Vagina (tissue), 2 donors: Measurements from ENCODE around the gene TADA2A. TPM values are rescaled to one million over a fixed set of nuclear protein-coding genes. Genes with fewer than 3 reads are reported as not detected.

Source experiments
- DNase-seq, 2 donors: peaks; one replicate each; pipeline ENCODE4 v3.0.0-alpha.2; 2017; ENCODE audit errors: extremely low spot score in 2 of 2
- H3K27ac ChIP-seq: fragments of 200-600 bp; sonication (generic); one replicate; pipeline ENCODE4 v1.5.1; 2019
- H3K27me3 ChIP-seq: fragments of 200-600 bp; sonication (generic); one replicate; pipeline ENCODE4 v1.5.1; 2019
- H3K36me3 ChIP-seq, 2 donors: fragments of 200-600 bp; sonication (generic); one replicate each; pipeline ENCODE4 v1.5.1; 2017 to 2019
- H3K4me1 ChIP-seq: fragments of 200-600 bp; sonication (generic); one replicate; pipeline ENCODE4 v1.5.1; 2019
- H3K4me3 ChIP-seq, 2 donors: fragments of 200-600 bp; sonication (generic); 1 replicate in 1 of 2; 2 replicates in 1 of 2; pipeline ENCODE4 v1.5.1; 2016 to 2019
- H3K9me3 ChIP-seq: fragments of 200-600 bp; sonication (generic); one replicate; pipeline ENCODE4 v1.5.1; 2019
- CTCF ChIP-seq, 3 experiments: fragments of 450-650 bp in 2 of 3; fragments of 200-600 bp in 1 of 3; sonication (generic) in 1 of 3; IDR thresholded peaks; one replicate each; pipeline ENCODE4 v1.5.1; 2017 to 2019; ENCODE audit warnings: antibody characterized with exemption in 3 of 3, mild to moderate bottlenecking in 2 of 3, moderate library complexity in 2 of 3
- POLR2A ChIP-seq, 2 donors: fragments of 450-650 bp; IDR thresholded peaks; one replicate each; pipeline ENCODE4 v1.6.1; 2017; ENCODE audit warnings: antibody characterized with exemption in 2 of 2, mild to moderate bottlenecking in 2 of 2, moderate library complexity in 2 of 2
- POLR2AphosphoS5 ChIP-seq, 2 donors: sonication (generic); formaldehyde crosslinking; IDR thresholded peaks; one replicate each; pipeline ENCODE4 v1.9.0; 2017; ENCODE audit warnings: antibody characterized with exemption in 2 of 2, mild to moderate bottlenecking in 2 of 2, low read depth in 1 of 2; ENCODE audit not compliant: insufficient read depth in 1 of 2
- intact Hi-C: fragments of 100-400 bp; cut with DNase I; formaldehyde crosslinking; loops from one replicate; pipeline ENCODE4 v1.15.1; 2023
- total RNA-seq: library from RNA; depleted of rRNA; stranded (reverse); fragments of >200 nt; gene quantifications from one replicate; pipeline ENCODE4 v1.2.3, GENCODE V29; 2016

Gene TADA2A
- total RNA-seq, 1 donor from 2014 or later, result 44.2 TPM

DNA sequence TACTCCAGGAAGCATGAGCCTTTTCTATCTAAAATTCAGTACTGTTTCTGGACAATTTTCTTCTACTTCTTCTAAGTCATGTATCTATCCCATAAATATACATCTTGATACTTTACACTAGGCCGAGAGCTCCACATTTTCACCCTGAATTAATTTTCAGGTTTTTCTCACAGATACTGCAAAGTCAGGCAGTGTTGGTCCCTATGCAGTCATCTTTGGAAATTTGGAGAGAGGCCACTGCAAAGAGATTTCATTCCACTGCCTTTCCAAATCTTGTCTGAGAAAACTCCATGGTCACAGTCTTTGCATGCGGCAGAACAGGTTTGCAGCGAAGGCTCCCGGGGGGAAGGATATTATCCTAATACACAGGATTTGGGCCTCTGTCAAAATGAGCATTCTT lies 111.2 kb downstream of the TADA2A start:
- Histone ChIP-seq H3K4me3 (no peak overlapping the region), H3K36me3 (peaks cover 0 to 41% of the 10 kb centered on the region in 2 donors), H3K27me3 (no peaks in the 10 kb centered on the region), H3K4me1 (no peaks in the 10 kb centered on the region), H3K9me3 (no peaks in the 10 kb centered on the region), H3K27ac (no peak overlapping the region)
- DNase-seq, result no peak
- TF ChIP-seq CTCF (IDR thresholded peaks at IDR 0.05), result no peak
- intact Hi-C loops, result no loop called here

GRCh38 chr17:37518826-37519225 lies 112.1 kb downstream of the TADA2A start:
- Histone ChIP-seq H3K27ac (no peak overlapping the region), H3K27me3 (no peaks in the 10 kb centered on the region), H3K4me3 (no peak overlapping the region), H3K36me3 (peaks cover 0 to 41% of the 10 kb centered on the region in 2 donors), H3K9me3 (no peaks in the 10 kb centered on the region), H3K4me1 (no peaks in the 10 kb centered on the region)
- intact Hi-C loops, result no loop called here
- DNase-seq, result no peak
- TF ChIP-seq CTCF (IDR thresholded peaks at IDR 0.05), result no peak
- no peak for TF ChIP-seq POLR2AphosphoS5 (IDR thresholded peaks at IDR 0.05; ENCODE audit: insufficient read depth in 1 of 2, low read depth in 1 of 2)
- no peak for TF ChIP-seq POLR2A (IDR thresholded peaks at IDR 0.05)

- Histone ChIP-seq H3K4me3 (no peak overlapping the region), H3K36me3 (peaks cover 0 to 47% of the 10 kb centered on the region in 2 donors), H3K4me1 (no peaks in the 10 kb centered on the region), H3K9me3 (no peaks in the 10 kb centered on the region), H3K27me3 (no peaks in the 10 kb centered on the region), H3K27ac (no peak overlapping the region)
- no peak for TF ChIP-seq CTCF (IDR thresholded peaks at IDR 0.05)
- no peak for TF ChIP-seq POLR2AphosphoS5 (IDR thresholded peaks at IDR 0.05; ENCODE audit: insufficient read depth in 1 of 2, low read depth in 1 of 2)
- no peak for TF ChIP-seq POLR2A (IDR thresholded peaks at IDR 0.05)
- DNase-seq, result no peak
- intact Hi-C loops, result no loop called here
These were observed 112.7 kb downstream of the TADA2A start for GRCh38 chr17:37519251-37519985.

DNA sequence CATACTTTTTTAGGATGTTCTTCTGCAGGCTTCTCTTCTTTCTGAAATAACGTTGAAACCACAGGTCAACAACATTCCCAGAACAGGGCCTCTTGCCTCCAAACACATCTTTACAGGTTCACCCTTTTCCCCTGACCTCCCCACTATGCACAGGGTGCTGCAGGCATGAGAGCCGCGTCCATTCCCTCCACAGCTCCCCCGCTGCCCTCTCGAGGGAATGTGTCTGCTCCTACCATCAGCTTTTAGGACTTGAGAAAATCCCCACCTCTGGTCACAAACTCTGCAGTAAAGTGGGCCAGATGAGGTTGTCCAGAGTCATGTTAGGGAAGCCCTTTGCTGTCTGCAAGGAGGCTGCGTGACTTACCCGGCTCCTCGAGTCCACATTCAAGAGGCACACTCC lies 113.5 kb downstream of the TADA2A start:
- H3K36me3 ChIP-seq, result peaks cover 0 to 48% of the 10 kb centered on the region in 2 donors
- TF ChIP-seq POLR2A (IDR thresholded peaks at IDR 0.05) (no peak), CTCF (IDR thresholded peaks at IDR 0.05) (no peak), POLR2AphosphoS5 (IDR thresholded peaks at IDR 0.05; ENCODE audit: insufficient read depth in 1 of 2, low read depth in 1 of 2) (no peak)
- no peak overlapping the region for H3K4me3 ChIP-seq
- no peak overlapping the region for H3K27ac ChIP-seq
- no peaks in the 10 kb centered on the region for H3K9me3 ChIP-seq
- DNase-seq, result no peak
- H3K27me3 ChIP-seq, result no peaks in the 10 kb centered on the region
- intact Hi-C loops, result no loop called here
- no peaks in the 10 kb centered on the region for H3K4me1 ChIP-seq

- intact Hi-C loops, result no loop called here
- no peak for DNase-seq
- Histone ChIP-seq H3K27me3 (no peaks in the 10 kb centered on the region), H3K27ac (no peak overlapping the region), H3K4me1 (no peaks in the 10 kb centered on the region), H3K9me3 (no peaks in the 10 kb centered on the region), H3K36me3 (peaks cover 0 to 44% of the 10 kb centered on the region in 2 donors), H3K4me3 (no peak overlapping the region)
- TF ChIP-seq POLR2A (IDR thresholded peaks at IDR 0.05) (no peak), POLR2AphosphoS5 (IDR thresholded peaks at IDR 0.05; ENCODE audit: insufficient read depth in 1 of 2, low read depth in 1 of 2) (no peak), CTCF (IDR thresholded peaks at IDR 0.05) (no peak)
These were observed 115.1 kb downstream of the TADA2A start for GRCh38 chr17:37521821-37522220.
